SH-SY5Y (cell line): ENCODE measurements around the gene COPZ2.

Source experiments
- GATA2 ChIP-seq: IDR thresholded peaks from 2 replicates; pipeline ENCODE4 v1.6.1; 2011; ENCODE audit warnings: mild to moderate bottlenecking, low read depth, low read length
- GATA3 ChIP-seq: IDR thresholded peaks from 2 replicates; pipeline ENCODE4 v1.6.1; 2011; ENCODE audit warnings: low read depth, mild to moderate bottlenecking, low read length, moderate library complexity

The COPZ2 gene

GRCh38 chr17:48047741-48048383, 10.3 kb upstream of the COPZ2 start, which contains the start of gene NFE2L1:
TSS of gene NFE2L1 (plus strand) at chr17:48048359. CDS start at chr17:48051119, 2,760 bp downstream.
- no peak for TF ChIP-seq GATA3
- TF ChIP-seq GATA2 = no peak

GRCh38 chr17:48047113-48047740, 9.6 kb upstream of the COPZ2 start:
- TF ChIP-seq GATA3 = no peak
- TF ChIP-seq GATA2 = no peak

- no peak for TF ChIP-seq GATA2
Measured at GRCh38 chr17:48046296-48046695, 8.7 kb upstream of the COPZ2 start.

- no peak for TF ChIP-seq GATA3
- no peak for TF ChIP-seq GATA2
Measured at GRCh38 chr17:48045316-48046001, 7.9 kb upstream of the COPZ2 start.

- TF ChIP-seq GATA3 (no peak), GATA2 (no peak)
Measured at GRCh38 chr17:48044851-48045250, 7.3 kb upstream of the COPZ2 start.

- TF ChIP-seq GATA2 (no peak), GATA3 (no peak)
Measured at GRCh38 chr17:48043176-48043575, 5.6 kb upstream of the COPZ2 start.

GRCh38 chr17:48038687-48039086, 1.1 kb upstream of the COPZ2 start:
- no peak for TF ChIP-seq GATA2
- TF ChIP-seq GATA3 = no peak

GRCh38 chr17:48037838-48038323, 284 bp upstream of the COPZ2 start:
- TF ChIP-seq GATA2 (no peak), GATA3 (no peak)

GRCh38 chr17:48036693-48037035, 933 bp downstream of the COPZ2 start:
- TF ChIP-seq GATA3 (no peak), GATA2 (no peak)

- TF ChIP-seq GATA3 = no peak
- TF ChIP-seq GATA2 = no peak
Measured at GRCh38 chr17:48031966-48032365, 5.6 kb downstream of the COPZ2 start.

GRCh38 chr17:48030531-48030930, 7.1 kb downstream of the COPZ2 start:
- no peak for TF ChIP-seq GATA3
- TF ChIP-seq GATA2 = no peak

GRCh38 chr17:48028736-48029135, 8.9 kb downstream of the COPZ2 start:
- TF ChIP-seq GATA2 (no peak), GATA3 (no peak)

- TF ChIP-seq GATA2 = no peak
Measured at GRCh38 chr17:48027322-48027981, 10.1 kb downstream of the COPZ2 start.

GRCh38 chr17:48026502-48027321, 10.9 kb downstream of the COPZ2 start:
- TF ChIP-seq GATA3 (no peak), GATA2 (no peak)
